ENCODE measurements around the gene PRELID3B. TPM values are rescaled to one million over a fixed set of nuclear protein-coding genes. Genes with fewer than 3 reads are reported as not detected.

Gene PRELID3B
- total RNA-seq, 1 experiment from 2014 or later: 65.1 TPM

DNA sequence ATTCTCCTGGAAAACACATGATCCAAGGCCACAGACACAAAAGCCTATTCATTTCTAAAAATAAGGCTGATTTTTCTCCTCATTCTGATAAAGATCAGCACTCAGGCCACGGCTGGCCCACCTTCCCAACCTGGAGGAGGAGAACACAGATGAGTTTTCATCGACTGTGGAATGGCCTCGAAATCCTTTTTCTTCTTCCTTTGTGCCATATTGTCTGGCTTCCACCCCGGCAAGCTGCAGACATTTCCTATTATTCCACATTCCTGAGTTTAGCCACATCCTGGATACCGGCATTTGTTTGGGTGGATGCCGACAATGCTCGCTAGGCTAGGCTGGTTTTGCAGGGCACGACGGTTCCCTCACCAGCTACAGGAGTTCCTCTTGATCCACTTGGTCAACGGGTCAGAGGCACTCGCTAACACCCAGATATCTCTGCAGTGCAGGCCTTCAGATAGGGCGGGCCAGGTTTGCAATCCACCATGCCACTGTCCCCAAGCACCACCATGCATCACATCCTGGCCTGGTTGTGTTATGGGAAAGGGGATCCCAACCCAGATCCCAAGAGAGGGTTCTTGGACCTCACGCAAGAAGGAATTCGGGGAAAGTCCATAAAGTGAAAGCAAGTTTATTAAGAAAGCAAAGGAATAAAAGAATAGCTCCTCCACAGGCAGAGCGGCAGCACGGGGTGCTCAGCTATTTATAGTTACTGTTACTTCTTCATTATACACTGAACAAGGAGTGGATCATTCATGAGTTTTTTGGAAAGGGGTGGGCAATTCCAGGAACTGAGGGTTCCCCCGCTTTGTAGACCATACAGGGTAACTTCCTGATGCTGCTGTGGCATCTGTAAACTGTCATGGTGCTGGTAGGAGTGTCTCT, 31.4 kb downstream of the PRELID3B start:
- DNase-seq (ENCODE audit: low read depth): peak; percentile 90

DNA sequence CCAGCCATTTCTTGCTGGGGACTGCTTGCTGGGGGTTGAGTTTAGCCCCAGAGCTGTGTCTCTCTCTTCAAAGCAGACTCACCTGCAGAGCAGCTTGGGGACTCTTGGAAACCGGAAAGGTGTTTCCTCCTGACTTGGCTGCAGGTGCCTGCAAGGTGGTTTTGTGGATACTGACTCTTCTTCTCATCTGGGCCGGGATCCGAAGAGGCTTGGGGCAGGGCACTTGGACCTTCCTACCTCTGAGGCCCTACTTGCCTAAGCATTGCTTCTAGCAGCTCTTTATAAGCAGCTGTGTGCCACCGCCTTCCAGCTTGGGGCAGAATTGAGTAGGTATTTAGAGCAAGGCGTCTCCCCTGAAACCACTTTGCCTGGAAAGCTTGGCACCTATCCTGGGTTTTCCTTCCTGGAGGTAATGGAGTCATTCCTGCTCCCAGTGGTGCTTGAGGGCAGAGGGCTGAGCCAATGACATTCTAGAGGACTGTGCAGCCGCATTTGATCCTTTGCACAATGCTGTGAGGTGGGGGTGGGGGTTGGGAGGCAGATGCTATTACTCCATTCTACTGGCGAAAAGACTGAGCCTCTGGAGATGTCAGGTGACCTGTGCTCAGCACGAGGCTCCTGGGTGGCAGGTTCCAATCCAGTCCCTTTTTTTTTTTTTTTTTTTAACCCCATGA, 32.1 kb downstream of the PRELID3B start:
- no peak for DNase-seq (ENCODE audit: low read depth)

DNA sequence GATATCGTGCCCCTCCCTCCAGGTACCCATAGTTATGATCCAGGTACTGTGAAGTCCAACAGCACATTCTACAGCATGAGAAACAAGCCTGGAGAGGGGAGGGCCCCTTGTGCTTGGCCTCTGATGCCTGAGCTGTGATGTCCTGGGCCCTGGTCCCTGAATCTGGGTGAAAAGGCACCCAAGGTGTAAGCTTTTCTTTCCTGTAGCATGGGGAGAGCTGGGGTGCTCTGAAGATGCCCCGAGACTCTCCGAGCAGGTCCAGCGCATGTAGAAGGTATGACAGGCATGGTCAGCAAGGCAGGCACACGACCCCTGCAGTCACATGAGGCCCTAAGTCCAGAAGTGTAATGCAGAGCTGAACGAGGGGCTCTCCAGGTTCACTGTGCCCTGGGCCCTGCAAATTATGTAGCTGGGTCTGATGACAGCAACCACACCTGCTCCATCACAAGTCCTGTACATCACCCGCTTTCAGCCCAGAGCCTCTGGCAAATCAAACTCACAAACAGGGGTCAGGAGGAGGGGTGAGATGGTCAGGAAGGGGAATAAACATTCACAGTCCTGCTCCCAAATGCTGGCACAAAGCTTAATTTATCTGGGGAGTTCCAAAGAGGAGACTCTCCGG, 33.8 kb downstream of the PRELID3B start:
- DNase-seq (ENCODE audit: low read depth): no peak

DNA sequence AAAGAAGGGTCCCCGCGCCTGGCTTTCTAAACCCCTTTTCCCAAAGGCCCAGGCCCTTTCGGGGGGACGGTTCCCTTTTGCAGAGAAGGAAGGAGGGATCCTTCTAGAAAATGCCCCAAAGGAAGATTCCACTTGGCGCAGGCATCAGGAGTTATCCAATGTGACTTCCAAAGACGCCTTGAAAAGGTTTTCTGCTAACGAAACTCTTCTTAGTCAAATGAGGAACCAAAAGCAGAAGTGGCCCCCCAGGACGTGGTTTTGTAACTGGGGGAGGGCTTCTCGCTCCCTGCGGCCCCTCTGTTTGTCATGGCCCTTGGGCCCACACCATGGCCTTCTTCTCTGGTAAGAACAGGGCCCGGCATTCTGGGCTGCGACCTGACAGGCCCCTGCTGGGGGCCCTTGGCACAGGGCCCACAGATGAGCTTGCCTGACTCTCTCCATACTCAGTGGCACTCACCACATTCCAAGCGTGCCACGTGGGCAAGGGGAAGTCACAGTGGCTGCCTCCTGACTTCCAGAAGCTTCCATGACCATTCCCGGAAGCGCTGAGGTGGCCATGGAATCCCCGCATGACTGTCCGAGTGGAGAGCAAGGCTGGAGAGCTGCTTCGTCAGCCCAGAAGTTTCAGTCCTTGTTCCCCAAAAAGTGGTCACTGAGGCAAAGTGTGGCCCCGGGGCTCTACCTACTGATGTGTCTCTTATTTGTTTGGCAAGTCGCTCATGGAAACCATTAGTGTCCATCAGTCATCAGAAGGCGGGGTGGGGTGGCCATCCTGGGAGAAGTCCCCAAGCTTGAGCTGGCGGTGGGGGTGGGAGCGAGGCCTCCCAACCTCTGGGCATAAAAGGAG, 34.7 kb downstream of the PRELID3B start:
- DNase-seq (ENCODE audit: low read depth): no peak

DNA sequence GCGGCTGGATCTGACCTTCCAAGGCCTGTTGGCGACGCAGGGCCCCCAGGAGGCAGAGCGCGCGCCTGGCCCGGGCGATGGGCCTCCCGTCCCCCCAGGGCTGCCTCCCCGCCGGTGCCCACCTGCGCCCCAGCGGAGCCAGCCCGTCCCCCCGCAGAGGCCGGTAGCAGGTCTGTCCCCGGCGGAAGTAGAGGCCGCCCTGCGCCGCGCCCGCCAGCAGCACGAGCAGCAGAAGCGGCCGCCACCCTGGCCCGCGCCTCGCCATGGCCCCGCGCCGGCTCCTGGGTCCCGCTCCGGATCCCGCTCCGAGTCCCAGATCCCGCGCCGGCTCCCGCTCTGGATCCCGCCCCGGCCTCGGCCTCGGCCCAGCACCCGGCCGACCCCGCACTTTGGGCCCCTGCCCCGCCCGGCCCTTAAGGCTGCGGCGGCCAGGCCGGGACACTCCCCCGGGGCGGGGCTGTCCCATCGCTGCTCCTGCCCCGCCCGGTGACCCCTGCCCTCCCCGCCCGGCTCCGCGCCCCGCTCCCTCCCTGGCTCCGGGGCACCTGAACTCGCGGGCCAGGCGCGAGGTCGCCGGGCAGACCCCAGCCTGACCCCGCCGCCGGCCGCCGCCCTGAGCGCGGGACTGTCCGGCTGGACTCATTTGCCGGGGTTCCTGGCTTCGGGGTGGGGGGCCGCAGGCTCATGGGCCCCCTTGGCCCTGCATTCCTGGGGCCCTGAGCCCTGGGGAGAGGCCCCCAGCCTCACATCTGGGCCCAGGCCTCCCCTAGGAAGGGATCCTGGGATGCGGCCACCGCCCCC, 35.5 kb downstream of the PRELID3B start, which contains the start of gene CTSZ:
CTSZ (minus strand) TSS at position 391 of the 801 bp plus-strand sequence; CDS start at position 265, 126 bp downstream.
- peak; percentile 26 for DNase-seq (ENCODE audit: low read depth)

DNA sequence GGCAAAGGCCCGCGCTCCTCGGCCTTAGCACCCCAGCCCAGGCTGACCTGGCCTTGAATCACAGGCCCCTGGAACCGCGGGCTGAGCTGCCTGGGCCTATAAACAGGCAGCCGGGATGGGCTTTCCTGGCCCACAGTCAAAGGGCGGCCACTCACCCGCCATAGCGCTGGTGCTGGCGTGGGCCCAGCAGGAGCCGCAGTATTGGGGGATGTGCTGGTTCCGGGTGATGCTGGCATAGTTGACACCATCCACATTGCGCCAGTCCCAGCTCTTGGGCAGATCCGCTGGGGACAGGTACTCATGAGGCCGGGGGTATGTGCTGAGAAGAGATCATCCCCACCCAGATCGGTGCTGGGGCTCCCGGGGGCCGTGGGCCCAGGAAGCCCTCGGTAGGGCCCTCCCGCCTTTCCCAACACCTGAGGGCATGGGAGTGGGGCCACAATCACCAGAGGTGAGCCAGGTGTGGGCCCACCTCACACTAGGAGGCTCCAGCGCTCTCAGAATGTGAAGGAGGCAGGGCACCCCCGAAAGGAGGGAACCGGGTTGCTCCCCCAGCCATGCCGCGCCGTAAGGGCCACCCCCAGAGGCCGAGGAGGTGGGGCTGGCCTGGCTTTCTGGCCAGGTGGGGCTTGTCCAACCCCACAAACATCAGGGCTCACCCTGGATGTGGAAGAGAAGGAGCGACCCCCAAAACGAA, 36.3 kb downstream of the PRELID3B start:
- peak; percentile 42 for DNase-seq (ENCODE audit: low read depth)

DNA sequence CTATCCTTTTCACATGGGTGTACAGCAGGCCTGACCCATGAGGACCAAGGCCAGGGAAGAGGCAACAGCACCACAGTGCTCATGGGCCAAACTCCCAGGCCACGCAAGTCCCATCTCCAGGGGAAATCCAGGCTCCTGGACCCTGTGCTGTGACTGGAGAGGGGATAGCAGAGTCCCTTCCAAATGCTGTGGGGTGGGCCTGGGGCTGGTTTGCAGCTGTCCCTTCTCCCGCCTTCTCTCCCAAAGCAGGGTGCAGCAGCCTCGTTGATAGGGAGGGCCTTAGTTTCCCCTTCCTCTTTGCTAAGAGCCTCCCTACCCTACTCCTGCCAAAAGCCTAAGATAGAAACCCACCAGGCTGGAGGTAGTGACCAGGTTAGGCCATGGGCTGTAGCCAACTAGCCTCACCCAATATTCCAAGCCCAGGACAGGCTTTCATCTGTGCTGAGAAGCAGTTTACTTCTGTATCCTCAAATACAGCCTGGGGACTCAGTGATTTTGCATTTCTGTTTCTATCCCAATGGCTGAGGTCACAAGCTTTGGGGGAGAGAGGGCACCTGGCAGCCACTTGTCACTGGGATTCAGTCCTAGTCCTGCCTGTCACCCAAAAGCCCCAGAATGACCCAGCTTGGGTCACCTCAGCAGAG, 36.9 kb downstream of the PRELID3B start:
- DNase-seq (ENCODE audit: low read depth): no peak

DNA sequence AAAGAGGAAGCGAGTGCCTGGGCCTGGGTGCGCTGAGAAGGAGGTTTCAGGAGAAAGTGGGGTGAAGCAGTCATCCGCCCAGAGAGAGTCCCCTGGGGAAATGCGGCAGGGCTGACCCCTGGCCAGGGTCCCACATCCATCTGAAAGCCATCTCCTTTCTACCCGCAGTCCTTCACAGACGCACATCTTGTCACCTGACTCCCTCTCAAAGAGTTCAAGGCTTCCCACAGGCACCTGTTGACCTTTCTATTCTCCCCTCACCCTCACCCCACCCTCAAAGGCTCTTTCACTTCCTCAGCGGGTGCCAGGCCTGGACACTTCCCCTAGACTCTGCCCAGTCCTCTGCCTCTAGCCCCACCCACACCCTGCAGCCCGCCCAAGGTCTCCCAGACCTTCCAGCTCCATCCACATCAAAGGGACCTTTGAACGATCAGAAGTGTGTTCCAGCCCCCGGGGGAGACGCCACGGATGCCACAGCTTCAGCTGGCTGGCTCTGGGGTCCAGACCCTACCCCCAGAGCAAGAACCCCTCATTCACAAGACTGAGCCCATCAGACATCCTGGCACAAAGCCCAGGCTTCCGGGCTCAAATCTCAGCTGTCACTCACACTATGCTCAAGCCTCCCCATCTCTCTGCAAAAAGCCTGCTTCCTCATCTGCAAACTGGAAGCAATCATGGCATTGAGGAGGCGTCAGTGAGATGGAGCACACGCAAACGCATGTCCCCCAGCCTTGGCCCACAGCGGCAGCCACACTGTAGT, 37.6 kb downstream of the PRELID3B start:
- DNase-seq (ENCODE audit: low read depth): no peak

DNA sequence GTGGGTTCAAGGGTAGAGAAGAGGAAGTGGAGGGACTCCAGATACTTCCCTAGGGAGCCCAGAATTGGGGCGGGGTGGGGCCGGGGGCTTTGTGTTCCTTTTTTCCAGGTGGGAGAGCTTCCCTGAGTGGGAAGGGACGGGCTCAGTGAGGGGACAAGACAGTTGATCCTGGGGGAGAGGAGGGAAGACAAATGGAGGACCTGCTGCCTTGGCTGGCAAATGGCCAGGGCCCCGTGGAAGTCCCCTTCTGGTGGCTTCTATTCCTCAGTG, 38.2 kb downstream of the PRELID3B start:
- no peak for DNase-seq (ENCODE audit: low read depth)

DNA sequence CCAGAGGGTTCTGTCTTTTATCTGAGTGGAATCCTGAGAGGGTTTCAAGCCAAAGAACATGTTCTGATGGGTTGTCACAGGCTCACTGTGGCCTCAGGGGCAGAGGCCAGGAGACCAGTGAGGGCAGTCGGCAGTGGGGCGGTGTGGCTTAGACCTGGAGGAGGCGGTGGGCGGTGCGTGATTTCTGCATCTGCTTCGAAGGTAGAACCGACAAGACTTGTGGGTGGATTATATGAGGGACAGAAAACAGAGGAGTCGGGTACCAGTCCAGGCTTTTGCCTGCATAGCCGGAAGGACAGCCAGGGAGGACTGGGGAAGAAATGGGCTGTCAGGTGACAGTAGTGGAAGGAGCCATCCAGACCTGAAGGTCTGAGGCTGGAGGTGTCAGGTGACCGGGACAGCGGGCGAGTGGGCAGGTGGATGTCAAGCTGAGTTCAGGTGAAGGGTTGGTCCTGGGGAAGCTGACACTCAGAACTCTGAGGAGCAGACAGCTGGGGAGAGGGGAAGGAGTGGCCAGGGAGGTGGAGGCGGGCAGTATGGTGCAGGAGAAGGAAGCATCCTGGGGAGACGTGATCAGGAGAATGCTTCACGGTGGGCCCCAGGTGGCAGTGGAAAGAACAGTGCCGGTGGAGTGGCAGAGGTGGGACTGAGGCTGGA, 38.6 kb downstream of the PRELID3B start:
- no peak for DNase-seq (ENCODE audit: low read depth)

DNA sequence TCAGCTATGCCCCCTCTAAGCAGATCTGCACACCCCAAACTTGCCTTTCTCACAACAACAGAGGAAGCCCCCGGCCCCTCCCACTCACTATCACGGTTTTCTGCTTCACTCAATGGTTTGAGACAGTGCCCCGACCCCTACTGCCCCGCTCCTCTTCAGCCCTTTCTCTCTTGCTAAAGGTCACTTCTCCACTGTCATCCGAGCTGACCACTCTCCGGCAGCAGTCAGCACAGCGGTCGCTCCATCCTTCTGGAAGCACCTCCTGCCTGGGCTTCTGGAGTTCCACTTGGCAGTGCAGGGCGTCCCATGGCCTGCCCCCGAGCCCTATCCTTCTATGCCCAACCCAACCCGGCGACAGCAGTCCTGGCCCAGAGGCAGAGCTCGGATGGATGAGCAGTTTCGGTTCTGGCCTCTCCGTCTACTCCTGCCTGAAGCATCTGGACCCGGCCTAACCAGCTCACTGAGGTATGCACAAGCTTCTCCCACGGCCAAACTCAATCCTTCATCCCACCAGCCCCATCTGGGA, 39.6 kb downstream of the PRELID3B start:
- no peak for DNase-seq (ENCODE audit: low read depth)

DNA sequence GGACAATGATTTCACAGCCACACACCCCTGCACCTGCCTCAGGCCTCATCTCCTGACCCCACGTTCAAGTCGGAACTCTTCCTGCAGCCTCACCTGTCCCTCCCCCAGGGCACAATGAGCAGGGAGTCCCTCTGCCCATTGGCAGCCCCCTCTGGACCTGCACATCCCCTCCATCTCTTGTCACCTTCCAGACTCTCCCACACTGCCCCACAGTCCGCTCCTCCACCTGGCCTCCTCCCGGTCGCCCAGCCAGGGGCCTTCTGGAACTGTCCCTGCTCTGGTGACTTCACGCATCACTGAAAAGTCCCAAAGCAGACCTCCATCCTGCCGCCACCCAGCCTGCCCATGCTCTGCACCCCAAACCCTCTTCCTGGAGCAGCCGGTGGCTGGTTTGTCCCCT, 40.2 kb downstream of the PRELID3B start:
- no peak for DNase-seq (ENCODE audit: low read depth)

DNA sequence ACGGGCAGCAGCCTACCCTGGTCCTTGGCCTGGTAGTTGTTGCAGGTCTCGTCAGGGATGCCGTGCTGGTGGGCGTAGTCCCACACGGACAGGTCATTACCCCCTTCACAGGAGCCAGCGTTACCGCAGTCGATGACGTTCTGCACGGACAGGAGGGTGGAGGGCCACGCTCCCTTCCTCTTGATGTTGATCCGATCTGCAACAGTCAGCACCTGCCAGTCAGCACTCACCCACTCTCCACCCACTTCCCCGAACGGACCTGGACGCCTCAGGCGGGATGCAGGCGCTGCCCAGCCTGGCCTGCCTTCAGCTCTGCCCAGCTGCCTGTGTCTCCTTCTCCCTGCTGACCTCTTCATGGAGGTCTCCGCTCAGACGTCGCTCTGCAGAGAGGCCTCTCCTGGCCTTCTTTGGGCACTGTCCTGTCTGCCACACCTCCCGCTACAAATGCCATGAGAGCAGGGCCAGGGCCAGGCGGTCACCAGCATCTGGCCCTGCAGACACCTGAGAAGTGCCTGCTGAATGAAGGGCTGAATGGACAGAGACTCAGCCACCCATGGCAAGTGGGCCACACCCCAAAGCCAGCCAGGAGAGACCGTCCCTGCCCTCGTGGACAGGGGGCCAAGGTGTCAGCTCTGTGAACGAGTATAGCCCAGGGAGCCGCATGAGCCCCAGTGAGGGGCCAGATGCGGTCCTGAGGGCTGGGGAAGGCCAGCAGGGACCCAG, 41.0 kb downstream of the PRELID3B start:
- DNase-seq (ENCODE audit: low read depth): no peak

DNA sequence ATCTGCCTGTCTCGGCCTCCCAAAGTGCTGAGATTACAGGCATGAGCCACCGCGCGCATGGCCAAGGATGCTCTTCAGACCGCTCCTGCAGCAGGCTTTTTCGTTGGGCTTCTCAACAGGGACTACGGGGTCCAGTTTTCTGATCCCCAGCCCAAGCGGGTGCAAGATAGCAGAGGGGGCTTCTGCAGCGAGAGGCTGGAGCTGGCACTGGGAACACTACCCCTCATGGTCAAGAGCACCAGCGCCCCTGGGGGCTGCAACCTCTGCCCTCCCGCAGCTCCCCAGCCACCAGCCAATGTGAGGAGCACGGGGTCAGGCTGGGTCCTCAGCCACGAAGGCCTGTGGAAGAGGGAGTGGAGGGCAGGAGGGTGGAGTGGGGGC, 41.5 kb downstream of the PRELID3B start:
- DNase-seq (ENCODE audit: low read depth): no peak

DNA sequence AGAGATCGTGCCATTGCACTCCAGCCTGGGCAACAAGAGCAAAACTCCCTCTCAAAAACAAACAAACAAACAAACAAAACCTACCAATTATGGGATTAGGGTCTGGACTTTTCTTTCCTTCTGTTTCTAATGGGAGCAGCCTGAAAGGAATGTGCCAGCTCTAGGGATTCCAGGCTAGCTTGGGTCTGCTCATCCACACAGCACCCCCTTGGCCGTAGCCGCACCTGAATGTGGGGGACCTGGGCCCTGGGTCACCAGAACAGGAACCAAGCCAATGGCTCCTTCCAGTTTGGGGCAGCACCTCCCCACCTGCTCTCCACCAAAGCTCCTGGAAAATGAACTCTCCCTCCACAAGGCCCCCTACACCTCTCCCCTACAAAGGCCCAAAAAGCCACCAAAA, 42.3 kb downstream of the PRELID3B start:
- DNase-seq (ENCODE audit: low read depth): no peak

DNA sequence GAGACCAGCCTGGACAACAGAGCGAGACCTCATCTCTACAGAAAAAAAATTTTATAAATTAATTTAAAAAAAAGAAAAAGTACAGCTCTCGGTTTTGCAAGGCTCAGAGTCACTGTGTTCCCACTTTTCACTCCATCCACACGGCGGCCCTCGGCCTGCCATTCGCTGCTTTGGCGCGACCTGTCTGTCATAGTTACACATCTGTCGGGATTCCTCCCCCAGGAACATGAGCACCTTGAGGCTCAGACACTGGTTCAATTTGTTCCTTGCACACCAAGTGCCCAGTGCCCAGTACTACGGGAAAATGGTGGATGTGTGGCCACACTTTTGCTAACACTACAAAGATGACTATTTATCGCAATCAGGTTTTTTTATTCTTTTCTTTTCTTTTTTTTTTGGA, 43.9 kb downstream of the PRELID3B start:
- no peak for DNase-seq (ENCODE audit: low read depth)

DNA sequence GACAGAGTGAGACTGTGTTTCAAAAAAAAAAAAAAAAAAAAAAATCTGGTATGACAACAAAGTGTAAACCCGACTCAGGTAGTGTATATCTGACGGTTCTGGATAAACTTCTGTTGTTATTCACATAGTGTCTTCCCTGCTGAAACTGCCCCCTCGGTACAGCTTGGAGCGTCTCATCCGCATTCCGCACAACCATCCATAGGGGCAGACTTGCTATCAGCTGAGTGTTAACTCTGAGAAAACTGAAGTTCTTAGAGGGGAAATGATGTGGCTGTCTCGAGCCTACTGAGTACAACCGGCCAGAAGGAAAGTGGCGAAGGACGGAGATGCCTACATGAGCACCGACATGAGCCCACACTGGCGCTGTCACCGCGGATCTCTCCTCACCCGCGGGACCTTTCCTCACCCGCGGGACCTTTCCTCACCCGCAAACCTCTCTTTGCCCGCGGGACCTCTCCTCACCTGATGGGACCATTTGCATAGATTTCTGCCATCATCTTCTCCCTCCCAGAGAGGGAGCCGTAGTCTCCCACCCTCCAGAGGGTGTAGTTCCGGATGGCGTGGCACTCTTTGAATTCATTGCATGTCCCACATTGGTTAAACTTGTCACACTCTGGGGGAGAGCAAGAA, 45.3 kb downstream of the PRELID3B start:
- no peak for DNase-seq (ENCODE audit: low read depth)

All from LHCN-M2 (cell line).